GM23338 (cell line): ENCODE data around the gene PSORS1C1. TPM values are rescaled to one million over a fixed set of nuclear protein-coding genes. Genes with fewer than 3 reads are reported as not detected.
"Not testable (repeated sequence)": the region's sequence is repeated elsewhere in the genome, so short reads cannot be mapped to it uniquely, and the experiment has no call there.

Source experiments
- ATAC-seq: fragments of 200-7000 bp; cut with Tn5 transposase; 3 replicates; pipeline ENCODE4 v1.9.1; 2020
- DNase-seq: peaks from one replicate; pipeline ENCODE4 v3.0.0-alpha.2; 2015; ENCODE audit warnings: low spot score
- H2AFZ ChIP-seq: fragments of 200-600 bp; sonication (generic); 2 replicates; pipeline ENCODE4 v1.8.0; 2016; ENCODE audit warnings: antibody characterized with exemption, mild to moderate bottlenecking, moderate library complexity
- H3F3A ChIP-seq: fragments of 200-600 bp; sonication (generic); replicated peaks from 2 replicates; pipeline ENCODE4 v1.8.0; 2017; ENCODE audit warnings: antibody characterized with exemption, mixed run types, low read depth
- H3K27ac ChIP-seq: fragments of 200-600 bp; sonication (generic); 2 replicates; pipeline ENCODE4 v1.6.1; 2016; ENCODE audit warnings: low read depth
- H3K27me3 ChIP-seq: fragments of 200-600 bp; sonication (generic); 2 replicates; pipeline ENCODE4 v1.8.0; 2016; ENCODE audit warnings: mild to moderate bottlenecking, mixed run types, moderate library complexity; ENCODE audit not compliant: insufficient read depth
- H3K36me3 ChIP-seq: fragments of 200-600 bp; sonication (generic); 2 replicates; pipeline ENCODE4 v1.8.0; 2016; ENCODE audit warnings: mild to moderate bottlenecking; ENCODE audit not compliant: insufficient read depth
- H3K4me1 ChIP-seq: fragments of 200-600 bp; sonication (generic); 2 replicates; pipeline ENCODE4 v1.8.0; 2016; ENCODE audit warnings: mild to moderate bottlenecking, moderate library complexity; ENCODE audit not compliant: insufficient read depth
- H3K4me2 ChIP-seq: fragments of 200-600 bp; sonication (generic); 2 replicates; pipeline ENCODE4 v1.7.1; 2017; ENCODE audit warnings: mixed run types
- H3K4me3 ChIP-seq: fragments of 200-600 bp; sonication (generic); 2 replicates; pipeline ENCODE4 v1.6.1; 2016; ENCODE audit warnings: mixed run types
- H3K79me2 ChIP-seq: fragments of 200-600 bp; sonication (generic); replicated peaks from 2 replicates; pipeline ENCODE4 v1.8.0; 2017; ENCODE audit warnings: mild to moderate bottlenecking; ENCODE audit not compliant: insufficient read depth
- H3K9me2 ChIP-seq: fragments of 200-600 bp; sonication (generic); 2 replicates; pipeline ENCODE4 v1.8.0; 2017; ENCODE audit not compliant: insufficient read depth
- H4K20me1 ChIP-seq: fragments of 200-600 bp; sonication (generic); replicated peaks from 2 replicates; pipeline ENCODE4 v1.8.0; 2017; ENCODE audit warnings: mild to moderate bottlenecking; ENCODE audit not compliant: insufficient read depth
- H3K27ac Mint-ChIP-seq: 2 replicates; pipeline ENCODE4 v1.8.0; 2020; ENCODE audit warnings: inconsistent platforms, mild to moderate bottlenecking, moderate library complexity, mixed read lengths
- H3K27me3 Mint-ChIP-seq: 3 replicates; pipeline ENCODE4 v1.8.0; 2022; ENCODE audit warnings: low read depth, mild to moderate bottlenecking, moderate library complexity, mixed read lengths, inconsistent platforms; ENCODE audit not compliant: insufficient read depth, poor library complexity
- H3K36me3 Mint-ChIP-seq: 3 replicates; pipeline ENCODE4 v1.8.0; 2021; ENCODE audit warnings: low read depth, mild to moderate bottlenecking, inconsistent platforms, moderate library complexity, mixed read lengths
- H3K4me1 Mint-ChIP-seq: 3 replicates; pipeline ENCODE4 v1.8.0; 2020; ENCODE audit warnings: mild to moderate bottlenecking, inconsistent platforms, mixed read lengths
- H3K4me3 Mint-ChIP-seq: 3 replicates; pipeline ENCODE4 v1.8.0; 2021; ENCODE audit warnings: moderate library complexity, mild to moderate bottlenecking, inconsistent platforms, mixed read lengths
- H3K9me3 Mint-ChIP-seq: 3 replicates; pipeline ENCODE4 v1.8.0; 2020; ENCODE audit warnings: moderate library complexity, mild to moderate bottlenecking, inconsistent platforms, mixed read lengths
- CREB1 ChIP-seq: fragments of 250-450 bp; sonication (Bioruptor Pico); IDR thresholded peaks from 2 replicates; pipeline ENCODE4 v1.5.0; 2020; ENCODE audit warnings: low read depth, mild to moderate bottlenecking, moderate library complexity
- ETS1 ChIP-seq: IDR thresholded peaks from 2 replicates; pipeline ENCODE4 v1.6.1; 2016; ENCODE audit warnings: antibody characterized with exemption
- JUNB ChIP-seq: IDR thresholded peaks from one replicate; pipeline ENCODE4 v1.6.1; 2016; ENCODE audit warnings: antibody characterized with exemption; ENCODE audit not compliant: unreplicated experiment
- NANOG ChIP-seq: IDR thresholded peaks from 2 replicates; pipeline ENCODE4 v1.6.1; 2016; ENCODE audit warnings: antibody characterized with exemption, borderline replicate concordance
- REST ChIP-seq: IDR thresholded peaks from one replicate; pipeline ENCODE4 v1.6.1; 2018; ENCODE audit warnings: antibody characterized with exemption; ENCODE audit not compliant: unreplicated experiment
- STAT1 ChIP-seq: IDR thresholded peaks from one replicate; pipeline ENCODE4 v1.6.1; 2016; ENCODE audit warnings: antibody characterized with exemption; ENCODE audit not compliant: unreplicated experiment
- ZNF331 ChIP-seq: fragments of 250-450 bp; sonication (Bioruptor Pico); IDR thresholded peaks from 2 replicates; pipeline ENCODE4 v1.5.0; 2020; ENCODE audit warnings: low read depth, mild to moderate bottlenecking, moderate library complexity
- polyA plus RNA-seq: library from polyadenylated mRNA; unstranded; fragments of >200 nt; fragmentation: Nextera tagmentation; extraction: Ambion mirVana; gene quantifications from 2 replicates; pipeline ENCODE4 v1.2.1, GENCODE V29; 2016
- total RNA-seq: library from RNA; depleted of rRNA; stranded (reverse); fragments of >200 nt; shearing (Covaris generic); gene quantifications from 2 replicates; pipeline ENCODE4 v1.2.3, GENCODE V29; 2014

PSORS1C1 gene
- total and polyA plus RNA-seq, 2 experiments from 2014 or later, result not detected

GRCh38 chr6:31183287-31183686 lies 68.7 kb downstream of the PSORS1C1 start:
- not testable (repeated sequence) for H3K4me3 ChIP-seq, H3K36me3 ChIP-seq, H4K20me1 ChIP-seq, H3K4me3 Mint-ChIP-seq, DNase-seq, H3K9me3 Mint-ChIP-seq, H3K27me3 ChIP-seq, H3K4me2 ChIP-seq, H3K9me2 ChIP-seq, H3K27ac ChIP-seq, H3K27me3 Mint-ChIP-seq, H3K79me2 ChIP-seq, ATAC-seq, H3F3A ChIP-seq, H3K27ac Mint-ChIP-seq, H2AFZ ChIP-seq
- H3K36me3 Mint-ChIP-seq, result peaks cover 10% of the 10 kb centered on the region; the same call in 2 of the 3 replicates
- H3K4me1 ChIP-seq, result peaks cover 37% of the 10 kb centered on the region
- H3K4me1 Mint-ChIP-seq, result peaks cover 32% of the 10 kb centered on the region

- H2AFZ ChIP-seq, H3K4me3 Mint-ChIP-seq, H3F3A ChIP-seq, H3K4me3 ChIP-seq, H3K4me2 ChIP-seq, H3K27me3 ChIP-seq, H3K27me3 Mint-ChIP-seq, H3K27ac ChIP-seq, H3K9me3 Mint-ChIP-seq, DNase-seq, H3K9me2 ChIP-seq, H3K79me2 ChIP-seq, ATAC-seq, H3K36me3 ChIP-seq, H4K20me1 ChIP-seq: not testable (repeated sequence)
- peaks cover 37% of the 10 kb centered on the region for H3K4me1 ChIP-seq
- peaks cover 10% of the 10 kb centered on the region; the same call in 2 of the 3 replicates for H3K36me3 Mint-ChIP-seq
- H3K4me1 Mint-ChIP-seq, result peaks cover 28% of the 10 kb centered on the region
- H3K27ac Mint-ChIP-seq, result 0 out of 2 replicates have a peak overlapping the region, but pooled peaks have one; percentile 23
Observed at GRCh38 chr6:31183859-31184258, 69.3 kb downstream of the PSORS1C1 start.

GRCh38 chr6:31185695-31186051 lies 71.1 kb downstream of the PSORS1C1 start:
- not testable (repeated sequence) for H3K27ac Mint-ChIP-seq, H2AFZ ChIP-seq, H3F3A ChIP-seq, H3K27ac ChIP-seq, H3K36me3 Mint-ChIP-seq, H3K9me2 ChIP-seq, H3K4me2 ChIP-seq, H3K27me3 ChIP-seq, ATAC-seq, H4K20me1 ChIP-seq, H3K4me3 ChIP-seq, DNase-seq, H3K36me3 ChIP-seq, H3K4me3 Mint-ChIP-seq, H3K9me3 Mint-ChIP-seq, H3K79me2 ChIP-seq, H3K27me3 Mint-ChIP-seq
- H3K4me1 Mint-ChIP-seq, result peaks cover 32% of the 10 kb centered on the region
- H3K4me1 ChIP-seq, result peaks cover 44% of the 10 kb centered on the region

- ATAC-seq, result no peak
- Mint-ChIP-seq H3K27me3 (peaks cover 3% of the 10 kb centered on the region), H3K9me3 (0 out of 3 replicates have a peak, but pooled peaks cover 4% of the 10 kb centered on the region), H3K36me3 (peaks cover 3% of the 10 kb centered on the region; the same call in 2 of the 3 replicates), H3K4me3 (no peak overlapping the region; the same call in 2 of the 3 replicates), H3K27ac (no peak overlapping the region), H3K4me1 (peaks cover 32% of the 10 kb centered on the region)
- no peak overlapping the region for H3K4me2 ChIP-seq
- no peaks in the 10 kb centered on the region for H3K9me2 ChIP-seq
- H3K27ac ChIP-seq, result no peak overlapping the region
- H3K36me3 ChIP-seq, result no peaks in the 10 kb centered on the region; the same call in 1 of the 2 replicates
- no peaks in the 10 kb centered on the region for H3K27me3 ChIP-seq
- no peak overlapping the region for H2AFZ ChIP-seq
- no peaks in the 10 kb centered on the region for H3F3A ChIP-seq
- H4K20me1 ChIP-seq, result no peaks in the 10 kb centered on the region
- peaks cover 44% of the 10 kb centered on the region for H3K4me1 ChIP-seq
- no peak for DNase-seq
- H3K4me3 ChIP-seq, result no peak overlapping the region
- H3K79me2 ChIP-seq, result no peaks in the 10 kb centered on the region; the same call in 1 of the 2 replicates
- no peak for TF ChIP-seq JUNB
- no peak for TF ChIP-seq ZNF331
- TF ChIP-seq REST, result no peak
- no peak for TF ChIP-seq STAT1
- TF ChIP-seq NANOG, result no peak
- TF ChIP-seq CREB1 (CRISPR knock-in tag), result no peak
- no peak for TF ChIP-seq ETS1
Observed at GRCh38 chr6:31186052-31186734, 71.6 kb downstream of the PSORS1C1 start.
